ENCODE results near the gene GSE1. TPM values are rescaled to one million over a fixed set of nuclear protein-coding genes. Genes with fewer than 3 reads are reported as not detected.

Gene GSE1
- total and polyA plus RNA-seq, 9 of the 15 experiments (the other 6 are each of a cell fraction or from before 2014, with no cell fraction given): 12.2 to 244 (median 57.9) TPM

- TF ChIP-seq, protein P1, sequence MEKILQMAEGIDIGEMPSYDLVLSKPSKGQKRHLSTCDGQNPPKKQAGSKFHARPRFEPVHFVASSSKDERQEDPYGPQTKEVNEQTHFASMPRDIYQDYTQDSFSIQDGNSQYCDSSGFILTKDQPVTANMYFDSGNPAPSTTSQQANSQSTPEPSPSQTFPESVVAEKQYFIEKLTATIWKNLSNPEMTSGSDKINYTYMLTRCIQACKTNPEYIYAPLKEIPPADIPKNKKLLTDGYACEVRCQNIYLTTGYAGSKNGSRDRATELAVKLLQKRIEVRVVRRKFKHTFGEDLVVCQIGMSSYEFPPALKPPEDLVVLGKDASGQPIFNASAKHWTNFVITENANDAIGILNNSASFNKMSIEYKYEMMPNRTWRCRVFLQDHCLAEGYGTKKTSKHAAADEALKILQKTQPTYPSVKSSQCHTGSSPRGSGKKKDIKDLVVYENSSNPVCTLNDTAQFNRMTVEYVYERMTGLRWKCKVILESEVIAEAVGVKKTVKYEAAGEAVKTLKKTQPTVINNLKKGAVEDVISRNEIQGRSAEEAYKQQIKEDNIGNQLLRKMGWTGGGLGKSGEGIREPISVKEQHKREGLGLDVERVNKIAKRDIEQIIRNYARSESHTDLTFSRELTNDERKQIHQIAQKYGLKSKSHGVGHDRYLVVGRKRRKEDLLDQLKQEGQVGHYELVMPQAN (IDR thresholded peaks at IDR 0.05; ENCODE audit: borderline replicate concordance): peak; percentile 68; the same call in 1 of the 2 replicates
- no peak for TF ChIP-seq HCFC1 (IDR thresholded peaks at IDR 0.05; ENCODE audit: low read depth, low read length)
- peak; percentile 66; the same call in 1 of the 2 replicates for TF ChIP-seq GABPB1 (CRISPR knock-in tag; IDR thresholded peaks at IDR 0.05)
- TF ChIP-seq ZNF707 (CRISPR knock-in tag; conservative IDR thresholded peaks at IDR 0.05): no peak
- peak; percentile 64 for TF ChIP-seq GABPA (tag; conservative IDR thresholded peaks at IDR 0.05; ENCODE audit: low read depth)
- no peak for TF ChIP-seq PHF20 (IDR thresholded peaks at IDR 0.05; ENCODE audit: partially characterized antibody)
- peak in 1 of 2 experiments; percentile 69; a peak in 2 of 4 replicates for TF ChIP-seq TBL1XR1 (IDR thresholded peaks at IDR 0.05; ENCODE audit: low read length in 2 of 2)
- no peak for TF ChIP-seq KAT8 (IDR thresholded peaks at IDR 0.05; ENCODE audit: low read depth)
- no peak for TF ChIP-seq WHSC1 (IDR thresholded peaks at IDR 0.05; ENCODE audit: low read length)
- TF ChIP-seq BCOR (IDR thresholded peaks at IDR 0.05): peak; percentile 81
These were observed at the start of gene GSE1 (continued) for GRCh38 chr16:85612801-85613603.
